Right lobe of liver (tissue), 4 donors: ENCODE results near the gene ZNF341.

ENCODE experiments used
- POLR2A ChIP-seq: fragments of 450-650 bp; IDR thresholded peaks from one replicate; pipeline ENCODE4 v1.6.1; 2017; ENCODE audit warnings: antibody characterized with exemption, mild to moderate bottlenecking
- TF ChIP-seq, protein P1 (sequence below), 4 donors: fragments of 200-600 bp in 3 of 4; fragments of 450-650 bp in 1 of 4; IDR thresholded peaks; one replicate each; pipeline versions ENCODE4 v1.5.1 to v1.8.0; 2016 to 2022; ENCODE audit warnings: antibody characterized with exemption in 4 of 4, mild to moderate bottlenecking in 2 of 4
- donor health status: DM: no; HTN: no; CAD: no.
- donor health status: DM: no; HTN: no; CAD: no.
- donor health status: DM: no; HTN: yes; CAD: no.

DNA sequence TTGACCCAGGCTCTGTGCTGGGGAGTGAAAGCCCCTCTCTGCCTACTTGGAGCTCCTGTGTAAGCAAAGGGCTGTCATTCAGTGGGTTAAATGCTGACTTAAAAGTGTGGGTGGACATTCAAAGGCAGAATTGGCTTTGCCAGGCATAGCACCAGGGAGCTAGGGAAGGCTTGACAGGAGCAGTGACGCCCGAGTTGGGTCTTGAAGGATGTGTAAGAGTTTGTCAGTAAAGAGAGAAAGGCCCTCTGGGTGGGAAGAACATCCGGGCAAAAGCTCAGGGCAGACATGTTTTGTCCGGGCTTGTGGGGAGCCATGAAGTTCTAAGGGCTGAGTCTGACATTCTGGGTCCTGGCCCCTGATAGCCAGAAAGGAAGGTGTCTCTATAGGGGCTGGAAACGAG, 51.5 kb downstream of the ZNF341 start:
- TF ChIP-seq, protein P1, sequence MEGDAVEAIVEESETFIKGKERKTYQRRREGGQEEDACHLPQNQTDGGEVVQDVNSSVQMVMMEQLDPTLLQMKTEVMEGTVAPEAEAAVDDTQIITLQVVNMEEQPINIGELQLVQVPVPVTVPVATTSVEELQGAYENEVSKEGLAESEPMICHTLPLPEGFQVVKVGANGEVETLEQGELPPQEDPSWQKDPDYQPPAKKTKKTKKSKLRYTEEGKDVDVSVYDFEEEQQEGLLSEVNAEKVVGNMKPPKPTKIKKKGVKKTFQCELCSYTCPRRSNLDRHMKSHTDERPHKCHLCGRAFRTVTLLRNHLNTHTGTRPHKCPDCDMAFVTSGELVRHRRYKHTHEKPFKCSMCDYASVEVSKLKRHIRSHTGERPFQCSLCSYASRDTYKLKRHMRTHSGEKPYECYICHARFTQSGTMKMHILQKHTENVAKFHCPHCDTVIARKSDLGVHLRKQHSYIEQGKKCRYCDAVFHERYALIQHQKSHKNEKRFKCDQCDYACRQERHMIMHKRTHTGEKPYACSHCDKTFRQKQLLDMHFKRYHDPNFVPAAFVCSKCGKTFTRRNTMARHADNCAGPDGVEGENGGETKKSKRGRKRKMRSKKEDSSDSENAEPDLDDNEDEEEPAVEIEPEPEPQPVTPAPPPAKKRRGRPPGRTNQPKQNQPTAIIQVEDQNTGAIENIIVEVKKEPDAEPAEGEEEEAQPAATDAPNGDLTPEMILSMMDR (IDR thresholded peaks at IDR 0.05) = no peak
- TF ChIP-seq POLR2A = no peak
